Lower lobe of right lung (tissue), 2 donors: ENCODE data around the gene AKT1. TPM values are rescaled to one million over a fixed set of nuclear protein-coding genes. Genes with fewer than 3 reads are reported as not detected.

Source experiments
- ATAC-seq, 2 donors: fragments of 200-7000 bp; cut with Tn5 transposase; one replicate each; pipeline ENCODE4 v1.9.1; 2020 to 2022; ENCODE audit warnings: mild to moderate bottlenecking in 2 of 2, moderate library complexity in 2 of 2
- DNase-seq: peaks from one replicate; pipeline ENCODE4 v3.0.0-alpha.2; 2020
- H3K27ac ChIP-seq: fragments of 200-600 bp; one replicate; pipeline ENCODE4 v1.8.0; 2022
- H3K27me3 ChIP-seq: fragments of 200-600 bp; one replicate; pipeline ENCODE4 v1.8.0; 2022; ENCODE audit warnings: low read depth
- H3K36me3 ChIP-seq: fragments of 200-600 bp; one replicate; pipeline ENCODE4 v1.8.0; 2022; ENCODE audit warnings: mild to moderate bottlenecking
- H3K4me1 ChIP-seq: fragments of 200-600 bp; one replicate; pipeline ENCODE4 v1.8.0; 2022
- H3K4me3 ChIP-seq: fragments of 200-600 bp; one replicate; pipeline ENCODE4 v1.8.0; 2022; ENCODE audit warnings: mild to moderate bottlenecking
- H3K9me3 ChIP-seq: fragments of 200-600 bp; one replicate; pipeline ENCODE4 v1.8.0; 2022
- intact Hi-C: fragments of 100-400 bp; cut with DNase I; formaldehyde crosslinking; loops from one replicate; pipeline ENCODE4 v1.11.0; 2022
- total RNA-seq: library from RNA; stranded (reverse); fragmentation: NEBNext Ultra II Directional; extraction: Animal tissue kit (Norgen Biotek cat#: 25700); gene quantifications from one replicate; pipeline ENCODE4 v1.2.1, GENCODE V29; 2021
- TF ChIP-seq, protein P1 (sequence below): fragments of 200-600 bp; IDR thresholded peaks from one replicate; pipeline ENCODE4 v1.8.0; 2022; ENCODE audit warnings: antibody characterized with exemption, mild to moderate bottlenecking
- donor health status: DM: no; HTN: yes; CAD: no; lungs with severe emphysema.

The AKT1 gene
- total RNA-seq, 1 donor from 2014 or later: 154 TPM

DNA sequence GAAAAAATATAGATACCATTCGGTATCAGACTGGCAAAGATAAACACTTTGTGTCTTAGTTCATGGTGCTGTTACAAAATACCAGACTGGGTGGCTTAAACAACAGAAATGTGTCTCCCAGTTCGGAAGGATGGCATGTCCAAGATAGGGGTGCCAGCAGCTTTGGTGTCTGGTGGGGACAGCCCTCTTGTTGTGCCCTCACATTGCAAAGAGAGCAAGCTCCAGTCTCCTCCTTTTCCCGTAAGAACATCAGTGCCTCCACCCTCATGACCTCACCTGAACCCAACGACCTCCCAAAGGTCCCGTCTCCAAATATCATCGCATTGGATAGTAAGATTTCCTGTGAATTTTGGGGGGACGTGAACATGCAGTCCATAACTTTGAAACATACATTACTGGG is 17.7 kb upstream of the AKT1 start:
- H3K27ac ChIP-seq: no peak overlapping the region
- no peaks in the 10 kb centered on the region for H3K27me3 ChIP-seq
- TF ChIP-seq, protein P1, sequence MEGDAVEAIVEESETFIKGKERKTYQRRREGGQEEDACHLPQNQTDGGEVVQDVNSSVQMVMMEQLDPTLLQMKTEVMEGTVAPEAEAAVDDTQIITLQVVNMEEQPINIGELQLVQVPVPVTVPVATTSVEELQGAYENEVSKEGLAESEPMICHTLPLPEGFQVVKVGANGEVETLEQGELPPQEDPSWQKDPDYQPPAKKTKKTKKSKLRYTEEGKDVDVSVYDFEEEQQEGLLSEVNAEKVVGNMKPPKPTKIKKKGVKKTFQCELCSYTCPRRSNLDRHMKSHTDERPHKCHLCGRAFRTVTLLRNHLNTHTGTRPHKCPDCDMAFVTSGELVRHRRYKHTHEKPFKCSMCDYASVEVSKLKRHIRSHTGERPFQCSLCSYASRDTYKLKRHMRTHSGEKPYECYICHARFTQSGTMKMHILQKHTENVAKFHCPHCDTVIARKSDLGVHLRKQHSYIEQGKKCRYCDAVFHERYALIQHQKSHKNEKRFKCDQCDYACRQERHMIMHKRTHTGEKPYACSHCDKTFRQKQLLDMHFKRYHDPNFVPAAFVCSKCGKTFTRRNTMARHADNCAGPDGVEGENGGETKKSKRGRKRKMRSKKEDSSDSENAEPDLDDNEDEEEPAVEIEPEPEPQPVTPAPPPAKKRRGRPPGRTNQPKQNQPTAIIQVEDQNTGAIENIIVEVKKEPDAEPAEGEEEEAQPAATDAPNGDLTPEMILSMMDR: no peak
- peaks cover 19% of the 10 kb centered on the region for H3K4me1 ChIP-seq
- intact Hi-C loops: no loop called here
- no peaks in the 10 kb centered on the region for H3K9me3 ChIP-seq
- no peaks in the 10 kb centered on the region for H3K36me3 ChIP-seq
- no peak for DNase-seq
- no peak for ATAC-seq
- H3K4me3 ChIP-seq: no peak overlapping the region

DNA sequence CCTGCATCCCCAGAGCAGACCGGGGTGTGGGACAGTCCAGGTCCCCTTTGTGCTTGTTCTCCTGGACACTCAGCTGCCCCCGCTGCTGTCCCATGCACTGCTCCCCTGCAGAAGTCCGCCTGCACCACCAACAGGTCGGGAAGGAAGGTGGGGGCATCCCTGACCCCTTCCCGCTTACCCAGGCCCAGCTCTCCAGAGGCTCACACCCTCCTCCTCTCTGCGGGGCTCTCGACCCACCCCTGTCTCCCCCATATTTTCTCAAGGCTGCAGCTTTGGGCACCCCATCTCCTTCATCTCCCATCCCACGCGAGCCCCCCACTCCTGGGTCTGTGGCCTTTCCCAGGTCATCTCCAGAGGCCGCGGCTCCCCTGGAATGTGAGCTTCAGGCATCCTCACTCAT is 14.8 kb upstream of the AKT1 start:
- no peak for DNase-seq
- Histone ChIP-seq H3K27ac (no peak overlapping the region), H3K36me3 (no peaks in the 10 kb centered on the region), H3K9me3 (no peaks in the 10 kb centered on the region), H3K4me3 (no peak overlapping the region), H3K4me1 (peaks cover 9% of the 10 kb centered on the region), H3K27me3 (no peaks in the 10 kb centered on the region)
- intact Hi-C loops: no loop called here
- ATAC-seq: no peak
- TF ChIP-seq, protein P1: no peak

DNA sequence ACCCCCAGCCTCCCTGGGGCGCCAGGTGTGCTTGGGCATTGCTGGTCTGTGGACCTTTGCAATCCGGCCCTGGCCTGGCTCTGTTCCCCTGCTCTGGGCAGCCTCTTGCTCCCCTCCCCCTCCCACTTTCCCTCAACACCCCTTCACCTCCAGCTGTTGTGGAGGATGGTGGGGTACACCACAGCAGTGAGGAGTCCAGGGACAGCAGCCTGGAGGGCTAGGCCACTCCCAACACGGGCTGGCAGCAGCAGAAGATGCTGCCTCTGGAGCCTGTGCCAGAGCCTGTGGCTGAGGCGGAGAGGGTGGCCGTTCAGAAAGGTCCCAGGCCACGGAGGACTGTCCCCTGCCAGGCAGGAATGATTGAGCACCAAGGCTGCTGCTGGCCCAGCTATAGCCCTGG is 12.9 kb upstream of the AKT1 start:
- no peak overlapping the region for H3K27ac ChIP-seq
- H3K9me3 ChIP-seq: no peaks in the 10 kb centered on the region
- H3K27me3 ChIP-seq: no peaks in the 10 kb centered on the region
- no peak for ATAC-seq
- H3K4me3 ChIP-seq: no peak overlapping the region
- intact Hi-C loops: no loop called here
- H3K36me3 ChIP-seq: no peaks in the 10 kb centered on the region
- H3K4me1 ChIP-seq: peaks cover 13% of the 10 kb centered on the region
- no peak for DNase-seq
- TF ChIP-seq, protein P1: no peak

DNA sequence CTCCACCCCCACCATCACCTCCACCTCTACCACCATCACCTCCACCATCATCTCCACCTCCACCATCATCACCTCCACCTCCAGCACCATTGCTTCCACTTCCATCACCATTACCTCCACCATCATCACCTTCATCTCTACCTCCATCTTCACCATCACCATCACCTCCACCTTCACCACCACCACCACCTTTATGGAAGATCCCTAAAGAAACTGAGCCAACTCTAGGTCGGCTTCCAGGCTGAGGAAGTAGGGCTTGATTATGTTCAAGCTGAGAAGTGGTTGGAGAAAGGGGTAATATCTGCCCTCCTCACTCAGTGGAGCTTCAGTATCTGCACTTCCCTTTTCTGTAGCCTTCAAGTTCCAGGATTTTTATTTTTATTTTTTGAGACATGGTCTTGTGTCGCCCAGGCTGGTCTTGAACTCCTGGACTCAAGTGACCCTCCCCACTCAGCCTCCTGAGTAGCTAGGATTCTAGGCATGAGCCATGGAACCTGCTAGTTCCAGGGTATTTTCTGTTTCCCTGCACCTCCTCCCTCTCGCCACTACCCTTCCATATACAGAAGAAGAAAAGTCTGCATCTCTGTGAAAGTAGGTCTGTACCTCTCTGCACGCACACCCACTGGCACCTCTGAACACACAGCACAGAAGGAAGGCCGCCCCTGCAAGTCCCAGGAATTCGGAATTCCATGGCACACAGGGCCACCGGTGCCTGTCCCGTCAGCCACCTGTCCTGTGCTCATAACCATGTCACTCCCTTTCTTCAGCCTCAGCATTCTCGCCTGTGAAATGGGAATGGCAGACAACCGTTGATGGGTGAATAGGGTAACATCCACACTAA is 11.3 kb upstream of the AKT1 start:
- DNase-seq (no peak), ATAC-seq (no peak)
- Histone ChIP-seq H3K9me3 (no peaks in the 10 kb centered on the region), H3K4me3 (no peak overlapping the region), H3K4me1 (peaks cover 30% of the 10 kb centered on the region), H3K27me3 (no peaks in the 10 kb centered on the region), H3K36me3 (no peaks in the 10 kb centered on the region), H3K27ac (no peak overlapping the region)
- intact Hi-C loops: no loop called here
- TF ChIP-seq, protein P1: no peak

DNA sequence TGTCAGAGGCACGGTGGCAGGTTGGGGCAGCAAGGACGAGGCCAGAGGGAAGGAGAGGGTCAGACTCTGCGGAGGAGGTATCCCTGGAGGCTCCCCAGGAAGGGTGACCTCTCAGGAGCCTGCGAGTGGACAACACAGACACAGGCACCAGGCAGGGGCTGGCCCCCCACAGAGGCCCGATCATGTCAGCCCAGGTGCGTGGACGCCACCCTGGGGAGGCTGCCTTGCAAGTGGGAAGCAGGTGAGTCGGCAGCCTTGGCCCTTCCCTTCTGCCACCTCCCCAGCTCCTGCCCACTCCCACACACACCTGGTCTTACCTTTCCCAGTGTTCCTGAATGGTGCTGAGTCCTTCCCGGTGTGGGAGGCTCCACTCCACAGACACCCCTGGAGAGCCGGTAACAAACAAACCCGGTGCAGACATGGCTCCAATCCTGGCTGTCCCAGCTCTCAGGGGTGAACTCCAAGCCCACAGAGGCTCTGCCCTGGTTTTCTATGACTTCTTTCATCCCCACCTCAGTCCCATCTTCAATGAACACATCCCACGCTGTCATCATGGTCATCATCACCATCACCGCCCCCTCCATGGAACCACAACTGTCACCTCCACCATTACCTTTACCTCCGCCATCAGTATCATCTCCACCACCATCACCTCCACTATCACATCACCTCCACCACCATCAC is 10.5 kb upstream of the AKT1 start:
- TF ChIP-seq, protein P1: no peak
- no peaks in the 10 kb centered on the region for H3K36me3 ChIP-seq
- no peaks in the 10 kb centered on the region for H3K27me3 ChIP-seq
- DNase-seq (no peak), ATAC-seq (no peak)
- H3K4me3 ChIP-seq: no peak overlapping the region
- intact Hi-C loops: no loop called here
- H3K9me3 ChIP-seq: no peaks in the 10 kb centered on the region
- H3K27ac ChIP-seq: no peak overlapping the region
- peaks cover 37% of the 10 kb centered on the region for H3K4me1 ChIP-seq
